Right lobe of liver (tissue), 4 donors: ENCODE measurements around the gene PRSS12.

Experiments
- POLR2A ChIP-seq: fragments of 450-650 bp; IDR thresholded peaks from one replicate; pipeline ENCODE4 v1.6.1; 2017; ENCODE audit warnings: antibody characterized with exemption, mild to moderate bottlenecking
- TF ChIP-seq, protein P1 (sequence below), 4 donors: fragments of 200-600 bp in 3 of 4; fragments of 450-650 bp in 1 of 4; IDR thresholded peaks; one replicate each; pipeline versions ENCODE4 v1.5.1 to v1.8.0; 2016 to 2022; ENCODE audit warnings: antibody characterized with exemption in 4 of 4, mild to moderate bottlenecking in 2 of 4
- donor health status: DM: no; HTN: no; CAD: no.
- donor health status: DM: no; HTN: no; CAD: no.
- donor health status: DM: no; HTN: yes; CAD: no.

DNA sequence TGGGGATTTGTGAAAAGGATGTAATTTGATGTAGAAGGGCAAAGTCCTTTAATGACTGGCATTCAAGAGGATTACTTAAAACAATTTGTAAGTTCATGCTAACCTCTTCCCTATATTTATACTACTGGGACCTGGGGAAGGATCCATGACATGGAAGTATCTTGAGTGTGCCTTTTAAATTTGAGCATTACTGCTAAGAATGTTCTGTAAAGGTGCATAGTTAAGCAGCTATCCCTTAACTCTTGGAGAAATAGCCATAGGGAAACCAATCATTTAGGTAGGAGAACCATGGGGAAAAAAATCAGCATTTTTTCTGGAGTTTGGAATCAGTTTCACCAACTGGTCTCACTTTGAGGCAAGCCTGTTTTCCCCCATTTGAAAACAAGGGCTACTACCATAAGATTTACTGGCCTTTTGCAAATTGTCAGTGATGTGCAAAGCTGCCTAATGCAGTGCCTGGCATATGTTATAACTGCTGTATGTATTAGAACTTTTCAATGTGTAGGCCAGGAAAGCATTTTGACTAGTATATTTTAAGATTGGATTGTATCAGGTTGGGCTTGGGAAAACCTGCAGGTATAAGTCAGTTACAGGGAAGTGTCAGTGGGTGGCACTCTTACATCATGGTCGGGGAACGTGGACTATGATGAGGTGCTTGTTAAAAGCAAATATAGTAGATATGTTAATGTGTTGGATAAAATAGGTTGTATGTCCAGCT lies 72.1 kb downstream of the PRSS12 start:
- TF ChIP-seq, protein P1, sequence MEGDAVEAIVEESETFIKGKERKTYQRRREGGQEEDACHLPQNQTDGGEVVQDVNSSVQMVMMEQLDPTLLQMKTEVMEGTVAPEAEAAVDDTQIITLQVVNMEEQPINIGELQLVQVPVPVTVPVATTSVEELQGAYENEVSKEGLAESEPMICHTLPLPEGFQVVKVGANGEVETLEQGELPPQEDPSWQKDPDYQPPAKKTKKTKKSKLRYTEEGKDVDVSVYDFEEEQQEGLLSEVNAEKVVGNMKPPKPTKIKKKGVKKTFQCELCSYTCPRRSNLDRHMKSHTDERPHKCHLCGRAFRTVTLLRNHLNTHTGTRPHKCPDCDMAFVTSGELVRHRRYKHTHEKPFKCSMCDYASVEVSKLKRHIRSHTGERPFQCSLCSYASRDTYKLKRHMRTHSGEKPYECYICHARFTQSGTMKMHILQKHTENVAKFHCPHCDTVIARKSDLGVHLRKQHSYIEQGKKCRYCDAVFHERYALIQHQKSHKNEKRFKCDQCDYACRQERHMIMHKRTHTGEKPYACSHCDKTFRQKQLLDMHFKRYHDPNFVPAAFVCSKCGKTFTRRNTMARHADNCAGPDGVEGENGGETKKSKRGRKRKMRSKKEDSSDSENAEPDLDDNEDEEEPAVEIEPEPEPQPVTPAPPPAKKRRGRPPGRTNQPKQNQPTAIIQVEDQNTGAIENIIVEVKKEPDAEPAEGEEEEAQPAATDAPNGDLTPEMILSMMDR (IDR thresholded peaks at IDR 0.05), result peak; percentile 28 to 63 (median 59)
- TF ChIP-seq POLR2A, result no peak
